ENCODE measurements around the gene FERMT1.
"Not testable (repeated sequence)": the region's sequence is repeated elsewhere in the genome, so short reads cannot be mapped to it uniquely, and the experiment has no call there.

FERMT1 gene

DNA sequence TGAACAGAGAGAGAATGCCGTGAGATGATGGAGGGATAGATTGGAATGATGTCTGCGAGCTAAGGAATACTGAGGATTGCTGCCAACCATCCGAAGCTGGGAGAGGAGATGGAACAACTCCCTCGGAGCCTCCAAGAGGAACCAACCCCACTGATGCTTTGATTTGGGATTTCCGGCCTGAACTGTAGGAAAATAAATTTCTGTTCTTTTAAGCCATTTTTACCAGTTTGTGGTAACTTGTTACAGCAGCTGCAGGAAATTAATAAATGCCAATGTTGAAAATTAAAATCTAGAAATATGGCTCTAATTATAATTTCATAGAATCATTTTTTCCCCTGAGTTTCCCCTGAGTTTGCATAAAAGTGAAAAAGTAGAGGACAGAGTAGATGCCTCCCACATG, 83.1 kb downstream of the FERMT1 start:
- DNase-seq (ENCODE audit: low read depth): no peak

DNA sequence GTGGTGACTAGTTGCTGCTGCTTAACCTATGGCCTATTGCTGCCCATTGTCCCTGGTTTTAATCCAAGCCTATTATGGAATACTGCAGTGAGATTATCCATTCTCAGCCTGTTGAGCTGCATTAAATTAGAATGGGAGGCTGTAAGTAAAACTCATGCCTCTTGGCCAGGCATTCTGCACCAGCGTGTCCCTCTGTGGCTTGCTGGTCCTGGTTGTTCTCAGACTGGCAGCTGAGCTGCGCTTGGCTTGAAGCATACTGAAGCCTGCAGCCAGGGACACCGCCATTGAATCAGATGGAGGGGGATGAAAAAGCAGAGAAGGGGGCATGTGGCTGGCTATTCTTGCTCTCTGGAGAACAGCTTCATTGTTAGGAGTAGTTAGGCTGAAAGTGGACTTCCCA, 84.6 kb downstream of the FERMT1 start:
- no peak for DNase-seq (ENCODE audit: low read depth)

DNA sequence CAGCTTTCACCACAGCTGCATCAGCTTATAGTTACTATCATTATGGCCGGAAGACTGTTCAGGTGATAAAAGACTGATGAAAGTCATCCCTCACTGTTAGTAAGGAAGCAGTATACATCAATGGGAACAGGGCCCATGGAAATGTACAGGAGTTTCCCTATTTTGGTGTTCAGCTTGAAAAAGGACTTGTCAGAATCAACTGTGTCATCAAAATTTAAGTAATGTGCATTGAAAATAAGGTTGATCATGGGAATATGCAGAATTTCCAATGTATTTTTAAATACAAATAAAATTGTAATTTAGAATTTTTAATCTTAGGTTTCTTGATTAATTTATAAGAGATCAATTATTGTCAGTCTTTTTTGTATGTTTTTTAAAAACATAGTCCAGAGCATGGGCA, 85.7 kb downstream of the FERMT1 start:
- DNase-seq (ENCODE audit: low read depth): no peak

DNA sequence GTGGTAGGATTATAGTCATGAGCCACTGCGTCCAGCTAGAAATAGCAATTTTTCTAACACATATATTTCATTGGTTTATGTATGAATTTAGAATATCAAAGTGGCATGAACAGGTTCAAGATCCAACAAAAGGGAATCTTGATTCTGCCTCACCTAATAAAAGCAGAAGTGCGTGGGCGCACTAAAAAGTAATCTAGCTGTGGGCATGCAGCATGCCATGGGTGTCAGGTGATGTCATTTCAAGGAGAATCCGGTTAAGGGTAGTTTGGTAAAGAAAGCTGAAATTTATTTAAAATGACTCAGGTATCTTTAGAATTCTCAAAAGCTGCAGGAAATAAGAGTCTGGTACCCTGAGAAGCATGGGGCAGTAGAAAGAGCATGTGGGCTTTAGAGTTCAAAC, 86.6 kb downstream of the FERMT1 start:
- DNase-seq (ENCODE audit: low read depth): no peak

DNA sequence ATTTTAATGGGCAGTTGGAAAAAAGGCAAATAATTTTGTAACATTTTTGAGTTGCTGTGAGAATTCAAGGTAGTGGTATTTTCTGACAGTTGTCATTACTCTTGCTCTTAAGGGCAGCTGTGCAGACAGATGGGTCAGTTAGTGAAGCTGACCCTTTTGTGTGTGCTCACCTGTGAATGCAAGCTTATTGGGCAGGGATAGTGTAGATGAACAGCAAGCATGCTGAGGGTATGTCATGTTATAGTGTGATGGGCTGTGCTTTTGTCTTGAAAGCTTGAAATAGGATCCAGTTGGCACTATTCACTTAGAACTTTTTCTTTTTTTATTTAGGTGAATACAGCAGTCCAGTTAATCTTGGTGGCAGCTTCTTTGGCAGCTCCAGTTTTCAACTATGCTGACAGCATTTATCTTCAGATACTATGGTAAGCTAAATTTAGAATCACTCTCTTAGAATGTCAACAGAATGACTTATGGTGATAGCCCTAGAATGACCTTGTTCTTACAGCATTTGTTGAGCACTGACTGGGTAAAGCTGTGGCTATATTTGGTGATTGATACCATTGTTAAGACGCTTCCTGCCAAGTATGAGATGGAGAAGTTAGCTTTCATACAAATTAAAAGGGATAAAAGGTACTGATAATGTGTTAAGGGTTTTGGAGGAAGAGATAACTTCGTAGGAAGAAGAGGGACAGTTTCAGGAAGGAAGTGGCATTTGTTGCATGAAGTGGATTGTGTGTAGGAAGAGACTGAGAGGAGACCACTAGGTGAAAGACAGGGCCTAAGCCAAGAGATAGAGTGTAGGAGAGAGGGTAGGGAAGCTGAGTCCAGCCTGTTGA, 88.5 kb downstream of the FERMT1 start:
- DNase-seq (ENCODE audit: low read depth): peak; percentile 3

DNA sequence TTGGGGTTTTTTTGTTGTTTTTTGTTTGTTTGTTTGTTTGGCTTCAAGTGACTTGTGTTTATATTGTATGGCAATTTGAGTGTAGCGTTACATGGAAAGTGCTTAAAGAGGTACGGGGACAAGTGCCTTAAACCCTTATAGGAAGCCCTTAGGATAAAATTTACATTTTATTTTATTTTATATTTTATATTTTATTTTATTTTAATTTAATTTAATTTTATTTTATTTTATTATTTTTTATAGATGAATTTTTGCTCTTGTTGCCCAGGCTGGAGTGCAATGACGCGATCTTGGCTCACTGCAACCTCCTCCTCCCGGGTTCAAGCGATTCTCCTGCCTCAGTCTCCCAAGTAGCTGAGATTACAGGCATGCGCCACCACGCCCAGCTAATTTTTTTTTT, 89.9 kb downstream of the FERMT1 start:
- DNase-seq (ENCODE audit: low read depth): not testable (repeated sequence)

DNA sequence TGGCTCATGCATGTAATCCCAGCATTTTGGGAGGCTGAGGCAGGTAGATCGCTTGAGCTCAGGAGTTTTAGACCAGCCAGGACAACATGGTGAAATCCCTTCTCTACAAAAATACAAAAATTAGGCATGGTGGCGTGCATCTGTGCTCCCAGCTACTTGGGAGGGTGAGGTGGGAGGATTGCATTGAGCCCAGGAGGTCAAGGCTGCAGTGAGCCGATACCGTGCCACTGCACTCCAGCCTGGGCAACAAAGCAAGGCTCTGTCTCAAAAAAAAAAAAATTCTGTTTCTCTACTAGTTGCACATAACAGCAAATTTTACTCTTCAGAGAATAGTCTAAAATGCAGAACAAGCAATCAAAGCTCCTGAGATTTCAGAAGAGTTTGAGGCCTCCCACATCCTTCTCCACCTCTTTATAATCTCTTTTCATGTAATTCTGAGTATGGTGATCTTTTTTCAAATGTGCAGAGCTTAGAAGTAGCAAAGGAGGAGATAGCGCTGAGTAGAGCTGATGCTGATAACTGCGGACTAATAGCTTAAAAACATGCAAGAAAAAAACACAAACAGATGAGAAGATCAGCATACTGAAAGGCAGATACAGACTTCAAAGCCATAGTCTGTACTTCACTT, 92.3 kb downstream of the FERMT1 start:
- no peak for DNase-seq (ENCODE audit: low read depth)

DNA sequence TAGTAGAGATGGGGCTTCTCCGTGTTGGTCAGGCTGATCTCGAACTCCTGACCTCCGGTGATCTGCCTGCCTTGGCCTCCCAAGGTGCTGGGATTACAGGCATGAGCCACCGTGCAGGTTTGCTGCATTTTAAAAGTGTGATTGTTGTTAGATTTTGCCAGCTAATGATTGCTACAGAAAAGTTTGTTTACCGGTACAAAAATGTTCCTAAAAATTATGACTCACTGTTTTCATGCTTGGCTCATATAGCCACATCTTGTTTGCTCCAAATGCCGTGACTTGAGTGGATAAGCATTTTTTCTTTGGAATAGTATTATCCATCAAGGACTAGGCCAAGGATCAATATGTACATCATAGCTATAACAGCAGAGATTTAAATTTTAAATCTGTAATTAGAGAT, 93.3 kb downstream of the FERMT1 start:
- DNase-seq (ENCODE audit: low read depth): no peak

DNA sequence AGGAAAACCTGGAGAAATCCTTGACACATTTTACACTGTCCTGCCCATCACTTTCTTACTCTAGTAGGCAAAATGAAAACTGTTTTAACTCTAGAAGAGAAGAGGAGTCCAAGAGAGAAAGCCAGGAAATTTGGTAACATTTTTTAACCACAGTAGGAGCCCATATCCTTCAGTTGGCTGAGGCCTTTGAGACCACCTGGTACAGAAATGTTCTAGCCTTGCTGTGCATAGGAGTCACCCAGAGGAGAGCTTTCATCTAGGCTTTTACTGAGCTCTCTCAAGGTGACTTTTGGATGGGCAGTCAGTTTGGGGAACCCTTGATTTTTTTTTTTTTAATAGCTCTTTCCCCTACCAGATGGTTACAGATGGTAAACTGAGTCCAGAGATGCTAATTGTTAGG, 94.0 kb downstream of the FERMT1 start:
- DNase-seq (ENCODE audit: low read depth): no peak

DNA sequence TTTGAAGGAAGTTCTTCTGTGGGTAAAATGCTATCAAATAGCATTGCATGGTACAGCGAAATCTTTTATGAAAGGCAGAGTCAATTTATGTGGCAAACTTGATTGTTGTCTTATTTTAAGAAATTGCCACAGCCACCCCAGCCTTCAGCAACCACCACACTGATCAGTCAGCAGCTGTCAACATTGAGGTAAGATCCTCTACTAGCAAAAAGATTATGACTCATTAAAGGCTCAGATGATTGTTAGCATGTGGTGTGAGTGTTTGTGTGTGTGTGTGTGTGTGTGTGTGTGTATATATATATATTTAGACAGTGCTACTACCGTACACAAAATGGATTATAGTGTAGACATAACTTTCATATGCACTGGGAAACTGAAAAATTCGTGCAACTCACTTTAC, 96.8 kb downstream of the FERMT1 start:
- DNase-seq (ENCODE audit: low read depth): no peak

Measured in GM04503 (cell line).